ENCODE data around the gene ACOX1. TPM values are rescaled to one million over a fixed set of nuclear protein-coding genes. Genes with fewer than 3 reads are reported as not detected.
A peak's percentile ranks its signal among the peaks of the same experiment; 100 is the strongest.

ACOX1 gene
- total RNA-seq, 1 donor from 2014 or later = 9.7 TPM

- TF ChIP-seq CTCF (IDR thresholded peaks at IDR 0.05) = no peak
- no peaks in the 10 kb centered on the region for H3K27me3 ChIP-seq
- peaks cover 19% of the 10 kb centered on the region for H3F3A ChIP-seq (ENCODE audit: low read depth)
- no peak overlapping the region for H2AFZ ChIP-seq (replicated peaks)
- Mint-ChIP-seq H3K36me3 (peaks cover 2% of the 10 kb centered on the region), H3K27ac (no peak overlapping the region), H3K27me3 (ENCODE audit: insufficient read depth, low read depth) (peaks cover 3% of the 10 kb centered on the region), H3K9me3 (no peaks in the 10 kb centered on the region), H3K4me3 (no peak overlapping the region), H3K4me1 (peaks cover 21% of the 10 kb centered on the region)
- H3K4me1 ChIP-seq = peaks cover 25% of the 10 kb centered on the region
- no peak overlapping the region for H3K9ac ChIP-seq
- H3K4me2 ChIP-seq = no peak overlapping the region
- H4K20me1 ChIP-seq (ENCODE audit: low read depth) = peaks cover 5% of the 10 kb centered on the region
- peaks cover 36% of the 10 kb centered on the region for H3K79me2 ChIP-seq (ENCODE audit: low read depth)
- H3K27ac ChIP-seq = no peak overlapping the region
- no peaks in the 10 kb centered on the region for H3K36me3 ChIP-seq
- peak; percentile 0 for DNase-seq (ENCODE audit: low spot score)
- H3K4me3 ChIP-seq = no peak overlapping the region
- H3K9me3 ChIP-seq (ENCODE audit: low read depth) = no peaks in the 10 kb centered on the region
Measured at GRCh38 chr17:75899353-75899752, 79.6 kb downstream of the ACOX1 start.

- no peak overlapping the region for H3K27ac Mint-ChIP-seq
Measured at GRCh38 chr17:75898791-75899190, 80.2 kb downstream of the ACOX1 start.

GRCh38 chr17:75898065-75898464 is 80.9 kb downstream of the ACOX1 start:
- DNase-seq (ENCODE audit: low spot score) = no peak
- Histone ChIP-seq H3K4me1 (peaks cover 16% of the 10 kb centered on the region), H3K36me3 (no peaks in the 10 kb centered on the region), H2AFZ (replicated peaks) (no peak overlapping the region), H3K27ac (peak overlapping the region; percentile 8), H3K4me2 (no peak overlapping the region), H3K79me2 (ENCODE audit: low read depth) (peaks cover 30% of the 10 kb centered on the region), H3K27me3 (no peaks in the 10 kb centered on the region), H3K4me3 (no peak overlapping the region), H4K20me1 (ENCODE audit: low read depth) (peaks cover 11% of the 10 kb centered on the region), H3K9ac (no peak overlapping the region), H3K9me3 (ENCODE audit: low read depth) (no peaks in the 10 kb centered on the region), H3F3A (ENCODE audit: low read depth) (peaks cover 14% of the 10 kb centered on the region)
- no peak overlapping the region for H3K27ac Mint-ChIP-seq
- H3K4me1 Mint-ChIP-seq = peaks cover 26% of the 10 kb centered on the region
- TF ChIP-seq CTCF (IDR thresholded peaks at IDR 0.05) (no peak), EZH2phosphoT487 (IDR thresholded peaks at IDR 0.05) (no peak), EZH2 (IDR thresholded peaks at IDR 0.05) (no peak)
- peaks cover 2% of the 10 kb centered on the region for H3K36me3 Mint-ChIP-seq
- H3K9me3 Mint-ChIP-seq = no peaks in the 10 kb centered on the region
- peaks cover 5% of the 10 kb centered on the region for H3K27me3 Mint-ChIP-seq (ENCODE audit: insufficient read depth, low read depth)
- H3K4me3 Mint-ChIP-seq = peak overlapping the region; percentile 80

More at GRCh38 chr17:75898791-75899190, 80.2 kb downstream of the ACOX1 start:
- Mint-ChIP-seq H3K9me3 (no peaks in the 10 kb centered on the region), H3K4me3 (no peak overlapping the region), H3K4me1 (peaks cover 24% of the 10 kb centered on the region), H3K27me3 (ENCODE audit: insufficient read depth, low read depth) (peaks cover 5% of the 10 kb centered on the region), H3K36me3 (peaks cover 2% of the 10 kb centered on the region)
- no peaks in the 10 kb centered on the region for H3K9me3 ChIP-seq (ENCODE audit: low read depth)
- no peak overlapping the region for H3K4me3 ChIP-seq
- no peaks in the 10 kb centered on the region for H3K36me3 ChIP-seq
- no peak overlapping the region for H3K9ac ChIP-seq
- H2AFZ ChIP-seq (replicated peaks) = no peak overlapping the region
- peaks cover 36% of the 10 kb centered on the region for H3K79me2 ChIP-seq (ENCODE audit: low read depth)
- no peak overlapping the region for H3K4me2 ChIP-seq
- TF ChIP-seq EZH2phosphoT487 (IDR thresholded peaks at IDR 0.05) = no peak
- peaks cover 14% of the 10 kb centered on the region for H3F3A ChIP-seq (ENCODE audit: low read depth)
- DNase-seq (ENCODE audit: low spot score) = no peak
- peaks cover 22% of the 10 kb centered on the region for H3K4me1 ChIP-seq
- no peak overlapping the region for H3K27ac ChIP-seq
- H4K20me1 ChIP-seq (ENCODE audit: low read depth) = peaks cover 11% of the 10 kb centered on the region
- H3K27me3 ChIP-seq = no peaks in the 10 kb centered on the region

GRCh38 chr17:75897160-75898019 is 81.6 kb downstream of the ACOX1 start:
- peak overlapping the region; percentile 8 for H3K27ac ChIP-seq
- H3K36me3 ChIP-seq = no peaks in the 10 kb centered on the region
- peak overlapping the region; percentile 78 for H3K27ac Mint-ChIP-seq
- peaks cover 5% of the 10 kb centered on the region for H3K27me3 Mint-ChIP-seq (ENCODE audit: insufficient read depth, low read depth)
- TF ChIP-seq EZH2phosphoT487 (IDR thresholded peaks at IDR 0.05) (no peak), EZH2 (IDR thresholded peaks at IDR 0.05) (no peak), CTCF (IDR thresholded peaks at IDR 0.05) (no peak)
- no peak overlapping the region for H3K9ac ChIP-seq
- H3K4me2 ChIP-seq = peak overlapping the region; percentile 78
- peak overlapping the region; percentile 80 for H3K4me3 Mint-ChIP-seq
- no peaks in the 10 kb centered on the region for H3K9me3 ChIP-seq (ENCODE audit: low read depth)
- no peaks in the 10 kb centered on the region for H3K9me3 Mint-ChIP-seq
- peak; percentile 52 for DNase-seq (ENCODE audit: low spot score)
- peaks cover 11% of the 10 kb centered on the region for H4K20me1 ChIP-seq (ENCODE audit: low read depth)
- H3K79me2 ChIP-seq (ENCODE audit: low read depth) = peaks cover 26% of the 10 kb centered on the region
- peaks cover 26% of the 10 kb centered on the region for H3K4me1 Mint-ChIP-seq
- H3K4me3 ChIP-seq = peak overlapping the region; percentile 68
- no peaks in the 10 kb centered on the region for H3K27me3 ChIP-seq
- peaks cover 16% of the 10 kb centered on the region for H3K4me1 ChIP-seq
- peaks cover 14% of the 10 kb centered on the region for H3F3A ChIP-seq (ENCODE audit: low read depth)
- H3K36me3 Mint-ChIP-seq = peaks cover 2% of the 10 kb centered on the region
- H2AFZ ChIP-seq (replicated peaks) = peak overlapping the region; percentile 70
